ENCODE results near the gene RAB7A.

The RAB7A gene

DNA sequence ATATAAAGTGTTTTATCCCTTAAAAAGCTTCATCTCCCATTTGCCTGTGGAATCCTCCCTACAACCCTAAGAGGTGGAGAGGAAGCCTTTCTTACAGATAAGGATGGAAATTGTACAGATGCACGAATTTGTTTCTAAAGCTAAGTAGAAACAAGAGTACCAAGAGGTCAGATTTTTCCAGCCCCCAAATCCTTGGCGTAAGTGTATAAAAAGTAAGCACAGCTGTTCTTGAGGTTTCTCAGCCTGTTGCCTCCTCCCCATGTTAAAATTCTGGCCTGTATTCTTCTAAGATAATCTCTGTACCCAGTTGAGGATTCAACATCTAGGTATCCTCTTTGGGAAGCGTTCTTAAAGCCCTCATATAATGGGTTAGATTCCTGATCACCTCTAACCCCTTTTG, 34.9 kb downstream of the RAB7A start:
- no peak overlapping the region for H3K4me3 ChIP-seq (ENCODE audit: insufficient read depth, low read length, poor library complexity, severe bottlenecking)
- no peak for TF ChIP-seq EZH2phosphoT487 (conservative IDR thresholded peaks at IDR 0.05; ENCODE audit: low read length)
- TF ChIP-seq, protein P1, sequence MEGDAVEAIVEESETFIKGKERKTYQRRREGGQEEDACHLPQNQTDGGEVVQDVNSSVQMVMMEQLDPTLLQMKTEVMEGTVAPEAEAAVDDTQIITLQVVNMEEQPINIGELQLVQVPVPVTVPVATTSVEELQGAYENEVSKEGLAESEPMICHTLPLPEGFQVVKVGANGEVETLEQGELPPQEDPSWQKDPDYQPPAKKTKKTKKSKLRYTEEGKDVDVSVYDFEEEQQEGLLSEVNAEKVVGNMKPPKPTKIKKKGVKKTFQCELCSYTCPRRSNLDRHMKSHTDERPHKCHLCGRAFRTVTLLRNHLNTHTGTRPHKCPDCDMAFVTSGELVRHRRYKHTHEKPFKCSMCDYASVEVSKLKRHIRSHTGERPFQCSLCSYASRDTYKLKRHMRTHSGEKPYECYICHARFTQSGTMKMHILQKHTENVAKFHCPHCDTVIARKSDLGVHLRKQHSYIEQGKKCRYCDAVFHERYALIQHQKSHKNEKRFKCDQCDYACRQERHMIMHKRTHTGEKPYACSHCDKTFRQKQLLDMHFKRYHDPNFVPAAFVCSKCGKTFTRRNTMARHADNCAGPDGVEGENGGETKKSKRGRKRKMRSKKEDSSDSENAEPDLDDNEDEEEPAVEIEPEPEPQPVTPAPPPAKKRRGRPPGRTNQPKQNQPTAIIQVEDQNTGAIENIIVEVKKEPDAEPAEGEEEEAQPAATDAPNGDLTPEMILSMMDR (IDR thresholded peaks at IDR 0.05; ENCODE audit: insufficient read depth, low read length, poor library complexity, severe bottlenecking): no peak
- peaks cover 96% of the 10 kb centered on the region for H3K79me2 ChIP-seq (ENCODE audit: insufficient read depth, low read length)
- no peak overlapping the region for H2AFZ ChIP-seq (ENCODE audit: low read depth, low read length, severe bottlenecking)
- H3K27ac ChIP-seq (ENCODE audit: low read depth, low read length): no peak overlapping the region
- no peak overlapping the region for H3K4me2 ChIP-seq (ENCODE audit: low read depth, low read length, poor library complexity, severe bottlenecking)
- no peak overlapping the region for H3K9ac ChIP-seq (ENCODE audit: low read length)
- no peaks in the 10 kb centered on the region for H3K27me3 ChIP-seq (ENCODE audit: low read length)
- H3F3A ChIP-seq (ENCODE audit: insufficient read depth): no peaks in the 10 kb centered on the region
- H3K9me2 ChIP-seq (replicated peaks; ENCODE audit: insufficient read depth, low read length): no peaks in the 10 kb centered on the region
- peaks cover 11% of the 10 kb centered on the region; the same call in 1 of the 2 replicates for H4K20me1 ChIP-seq (ENCODE audit: low read depth, low read length)
- H3K9me3 ChIP-seq (ENCODE audit: insufficient read depth, low read length): no peaks in the 10 kb centered on the region
- no peaks in the 10 kb centered on the region for H3K36me3 ChIP-seq (ENCODE audit: low read length)

DNA sequence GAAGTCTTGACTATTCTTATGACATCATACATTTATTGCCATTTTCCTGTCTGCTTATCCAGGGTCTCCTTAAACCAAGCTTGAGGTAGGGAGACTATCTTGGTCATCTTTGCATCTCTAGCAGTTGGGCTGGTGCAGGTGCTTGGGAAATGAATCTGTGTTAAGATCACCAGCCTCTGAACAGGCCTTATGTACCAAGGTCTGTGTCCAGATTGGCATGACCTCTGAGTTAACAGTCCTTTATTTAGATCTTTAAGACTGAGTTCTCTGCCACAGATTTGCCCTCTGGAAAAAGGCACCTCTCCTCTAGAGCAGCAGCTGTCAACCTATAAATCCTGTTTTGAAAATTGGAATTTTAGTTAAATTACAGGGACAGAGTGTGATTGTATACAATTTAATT, 35.4 kb downstream of the RAB7A start:
- no peak overlapping the region for H3K9ac ChIP-seq (ENCODE audit: low read length)
- no peaks in the 10 kb centered on the region for H3K9me3 ChIP-seq (ENCODE audit: insufficient read depth, low read length)
- no peak overlapping the region for H3K27ac ChIP-seq (ENCODE audit: low read depth, low read length)
- TF ChIP-seq, protein P1 (IDR thresholded peaks at IDR 0.05; ENCODE audit: insufficient read depth, low read length, poor library complexity, severe bottlenecking): no peak
- TF ChIP-seq EZH2phosphoT487 (conservative IDR thresholded peaks at IDR 0.05; ENCODE audit: low read length): no peak
- no peaks in the 10 kb centered on the region for H3K36me3 ChIP-seq (ENCODE audit: low read length)
- no peak overlapping the region for H2AFZ ChIP-seq (ENCODE audit: low read depth, low read length, severe bottlenecking)
- H4K20me1 ChIP-seq (ENCODE audit: low read depth, low read length): peaks cover 11% of the 10 kb centered on the region; the same call in 1 of the 2 replicates
- no peaks in the 10 kb centered on the region for H3K9me2 ChIP-seq (replicated peaks; ENCODE audit: insufficient read depth, low read length)
- no peak overlapping the region for H3K4me3 ChIP-seq (ENCODE audit: insufficient read depth, low read length, poor library complexity, severe bottlenecking)
- peaks cover 96% of the 10 kb centered on the region for H3K79me2 ChIP-seq (ENCODE audit: insufficient read depth, low read length)
- no peak overlapping the region for H3K4me2 ChIP-seq (ENCODE audit: low read depth, low read length, poor library complexity, severe bottlenecking)
- no peaks in the 10 kb centered on the region for H3K27me3 ChIP-seq (ENCODE audit: low read length)
- H3F3A ChIP-seq (ENCODE audit: insufficient read depth): no peaks in the 10 kb centered on the region

DNA sequence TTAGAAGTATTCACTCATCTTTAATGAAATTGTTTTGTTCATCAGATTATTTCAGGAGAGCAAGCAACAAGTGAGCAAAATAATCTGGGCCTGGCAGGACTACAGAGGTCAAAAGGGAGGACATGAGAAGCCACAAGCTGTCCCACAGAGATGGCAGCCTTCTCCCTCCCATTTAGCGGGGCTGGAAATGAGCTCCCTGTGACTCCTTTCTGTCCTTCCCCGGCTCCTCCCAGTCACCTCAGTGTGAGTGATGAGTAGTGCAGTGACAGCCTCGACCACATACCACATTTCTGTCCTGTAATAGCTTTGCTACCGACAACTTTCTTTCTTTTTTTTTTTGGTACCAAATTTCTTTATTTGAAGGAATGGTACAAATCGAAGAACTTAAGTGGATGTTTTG, 38.0 kb downstream of the RAB7A start:
- H3K4me2 ChIP-seq (ENCODE audit: low read depth, low read length, poor library complexity, severe bottlenecking): no peak overlapping the region
- no peaks in the 10 kb centered on the region for H3K9me2 ChIP-seq (replicated peaks; ENCODE audit: insufficient read depth, low read length)
- no peaks in the 10 kb centered on the region for H3K36me3 ChIP-seq (ENCODE audit: low read length)
- no peak overlapping the region for H3K9ac ChIP-seq (ENCODE audit: low read length)
- H3K27ac ChIP-seq (ENCODE audit: low read depth, low read length): no peak overlapping the region
- peaks cover 97% of the 10 kb centered on the region for H3K79me2 ChIP-seq (ENCODE audit: insufficient read depth, low read length)
- H3F3A ChIP-seq (ENCODE audit: insufficient read depth): no peaks in the 10 kb centered on the region
- peaks cover 17% of the 10 kb centered on the region; the same call in 1 of the 2 replicates for H4K20me1 ChIP-seq (ENCODE audit: low read depth, low read length)
- TF ChIP-seq, protein P1 (IDR thresholded peaks at IDR 0.05; ENCODE audit: insufficient read depth, low read length, poor library complexity, severe bottlenecking): no peak
- TF ChIP-seq EZH2phosphoT487 (conservative IDR thresholded peaks at IDR 0.05; ENCODE audit: low read length): no peak
- H2AFZ ChIP-seq (ENCODE audit: low read depth, low read length, severe bottlenecking): no peak overlapping the region
- H3K4me3 ChIP-seq (ENCODE audit: insufficient read depth, low read length, poor library complexity, severe bottlenecking): no peak overlapping the region
- H3K27me3 ChIP-seq (ENCODE audit: low read length): no peaks in the 10 kb centered on the region
- no peaks in the 10 kb centered on the region for H3K9me3 ChIP-seq (ENCODE audit: insufficient read depth, low read length)

Measured in SU-DHL-6 (cell line).